Left renal pelvis (tissue), 4 donors: ENCODE data around the gene MAGEB17. TPM values are rescaled to one million over a fixed set of nuclear protein-coding genes. Genes with fewer than 3 reads are reported as not detected.
"Not testable (repeated sequence)": the region's sequence is repeated elsewhere in the genome, so short reads cannot be mapped to it uniquely, and the experiment has no call there.

Source experiments
- DNase-seq, 4 donors: peaks; one replicate each; pipeline ENCODE4 v3.0.0-alpha.2; 2013; ENCODE audit warnings: low read depth in 4 of 4, low spot score in 3 of 4
- polyA plus RNA-seq, 4 donors: library from polyadenylated mRNA; unstranded; fragments of 120-200 nt; gene quantifications; one replicate each; pipeline ENCODE4 v1.2.1, GENCODE V29; 2013; ENCODE audit not compliant: insufficient read length in 4 of 4

Gene MAGEB17, protein sequence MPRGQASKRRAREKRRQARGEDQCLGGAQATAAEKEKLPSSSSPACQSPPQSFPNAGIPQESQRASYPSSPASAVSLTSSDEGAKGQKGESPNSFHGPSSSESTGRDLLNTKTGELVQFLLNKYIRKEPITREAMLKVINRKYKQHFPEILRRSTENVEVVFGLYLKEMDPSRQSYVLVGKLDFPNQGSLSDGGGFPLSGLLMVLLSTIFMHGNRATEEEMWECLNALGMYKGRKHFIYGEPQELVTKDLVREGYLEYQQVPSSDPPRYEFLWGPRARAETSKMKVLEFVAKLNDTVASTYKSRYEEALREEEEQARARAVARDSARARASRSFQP
- polyA plus RNA-seq, result under 1 TPM in 2 of 4 donors, not detected in 2; 0.11 to 0.13 TPM

DNA sequence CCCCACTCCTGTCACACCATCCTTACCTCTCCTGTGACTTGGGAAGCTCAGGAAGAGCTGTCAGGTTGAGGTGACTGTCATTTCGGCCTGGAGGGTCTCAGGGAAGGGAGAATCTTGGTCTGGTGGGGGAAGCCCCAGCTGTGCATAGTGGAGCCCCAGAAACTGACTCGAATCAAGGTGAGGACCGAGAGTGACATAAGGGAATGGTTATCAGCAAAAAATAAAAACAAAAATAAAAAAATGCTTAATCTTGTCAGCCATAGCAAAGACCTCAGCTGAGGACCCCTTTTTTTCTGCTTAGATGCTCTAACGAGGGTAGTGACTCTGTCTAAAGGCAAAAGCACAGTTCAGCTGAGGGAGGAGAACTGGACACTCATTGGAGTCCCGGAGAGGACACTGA lies at the start of gene MAGEB17:
Gene MAGEB17, plus strand, starts transcription at position 301 of the 400 bp plus-strand sequence. CDS start 2,902 bp downstream, outside the sequence.
- no peak for DNase-seq

DNA sequence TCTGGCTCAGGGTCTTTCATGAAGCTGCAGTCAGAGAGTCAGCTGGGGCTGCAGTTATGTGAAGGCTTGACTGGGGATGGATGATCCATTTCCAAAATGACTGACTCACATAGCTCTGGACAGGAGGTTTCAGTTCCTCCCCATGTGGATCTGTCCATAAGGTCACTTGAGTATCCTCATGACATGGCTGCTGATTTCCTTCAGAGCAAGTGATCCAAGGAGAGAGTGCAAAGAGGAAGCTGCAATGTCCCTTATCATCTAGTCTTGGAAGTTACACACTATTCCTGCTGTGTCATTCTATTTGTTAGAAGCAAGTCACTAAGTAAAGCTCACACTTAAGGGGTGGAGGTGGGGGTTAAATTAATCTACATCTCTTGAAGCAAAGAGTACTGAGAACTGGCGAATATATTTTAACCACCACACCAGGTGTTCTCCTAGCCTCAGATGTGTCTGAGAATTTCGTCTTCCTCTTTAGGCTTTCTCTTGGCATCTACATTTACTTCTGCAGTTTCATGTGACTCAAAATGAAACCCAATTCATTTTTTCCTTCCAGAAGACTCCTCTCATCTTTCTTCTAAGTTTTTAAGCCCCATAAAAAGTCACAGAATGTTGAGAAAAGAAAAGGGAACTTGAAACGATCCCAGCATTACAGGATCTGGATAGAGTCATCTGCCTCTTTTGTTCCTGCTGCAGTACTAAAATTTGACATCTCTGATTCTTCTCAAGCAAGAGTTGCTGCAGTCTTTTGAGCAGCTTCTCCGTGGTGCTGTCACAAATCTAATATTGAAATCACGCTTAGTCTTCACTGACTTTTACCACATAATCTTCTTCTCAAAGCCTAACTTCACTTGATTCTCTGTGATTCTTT lies 47.7 kb upstream of the MAGEB17 start:
- no peak for DNase-seq

DNA sequence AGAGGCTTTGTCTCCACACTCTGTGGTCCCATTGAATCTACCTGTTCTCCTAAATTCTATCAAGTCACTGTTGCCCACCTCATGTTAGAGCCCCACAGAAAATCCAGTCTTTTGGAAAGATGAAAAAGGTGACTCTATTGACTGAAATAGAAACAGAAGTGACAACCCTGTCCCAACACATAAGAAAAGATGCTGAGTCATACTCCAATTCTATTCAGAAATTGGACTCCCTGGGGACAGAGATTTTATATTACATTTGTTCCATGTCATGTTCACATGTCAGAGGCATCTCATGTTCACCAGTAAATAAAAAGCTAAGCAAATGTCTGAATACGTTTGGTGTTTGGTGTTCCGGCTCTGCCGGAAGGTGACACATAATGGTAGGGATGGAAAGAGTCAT lies 46.9 kb upstream of the MAGEB17 start:
- DNase-seq, result no peak

DNA sequence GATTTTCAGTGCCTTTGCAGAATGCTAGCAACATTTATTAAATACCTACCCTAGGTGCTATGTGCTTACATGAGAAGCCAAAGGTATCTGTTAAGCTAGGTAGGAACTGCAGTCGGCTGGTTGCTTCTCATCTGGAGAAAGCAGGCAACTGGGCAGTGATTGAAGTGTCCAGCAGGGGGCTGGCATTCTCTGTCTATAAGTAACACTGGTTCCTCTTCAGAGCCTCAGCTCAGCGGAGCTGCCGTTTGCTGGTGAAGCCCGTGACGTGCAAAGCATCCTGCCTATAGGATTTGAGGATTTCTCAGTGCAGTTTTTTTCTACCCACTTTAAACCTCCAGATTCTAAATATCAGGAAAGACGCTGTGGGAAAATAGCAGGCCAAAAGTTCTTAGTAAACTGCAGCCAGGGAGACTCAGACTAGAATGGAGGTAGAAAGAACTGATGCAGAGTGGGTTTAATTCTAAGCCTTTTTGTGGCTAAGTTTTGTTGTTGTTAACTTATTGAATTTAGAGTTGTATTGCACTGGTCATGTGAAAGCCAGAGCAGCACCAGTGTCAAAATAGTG lies 44.0 kb upstream of the MAGEB17 start, which contains the start of gene GRPR:
Gene GRPR, plus strand, starts transcription at position 344 of the 565 bp plus-strand sequence. CDS start 389 bp downstream, outside the sequence.
- peak; percentile 27 to 48 (median 38) for DNase-seq

DNA sequence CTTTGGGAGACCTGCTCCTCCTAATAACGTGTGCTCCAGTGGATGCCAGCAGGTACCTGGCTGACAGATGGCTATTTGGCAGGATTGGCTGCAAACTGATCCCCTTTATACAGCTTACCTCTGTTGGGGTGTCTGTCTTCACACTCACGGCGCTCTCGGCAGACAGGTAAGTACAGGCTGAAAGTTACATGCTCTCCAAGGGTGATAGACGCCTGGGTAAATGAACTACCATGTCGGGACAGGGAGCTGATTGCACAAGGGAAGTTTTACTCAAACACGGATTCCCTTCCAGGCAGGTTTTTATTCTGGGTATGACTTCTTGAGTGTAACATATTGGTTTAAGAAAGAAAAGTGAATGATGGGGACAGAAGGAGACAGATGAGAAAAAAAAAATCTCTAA lies 43.1 kb upstream of the MAGEB17 start:
- no peak for DNase-seq

DNA sequence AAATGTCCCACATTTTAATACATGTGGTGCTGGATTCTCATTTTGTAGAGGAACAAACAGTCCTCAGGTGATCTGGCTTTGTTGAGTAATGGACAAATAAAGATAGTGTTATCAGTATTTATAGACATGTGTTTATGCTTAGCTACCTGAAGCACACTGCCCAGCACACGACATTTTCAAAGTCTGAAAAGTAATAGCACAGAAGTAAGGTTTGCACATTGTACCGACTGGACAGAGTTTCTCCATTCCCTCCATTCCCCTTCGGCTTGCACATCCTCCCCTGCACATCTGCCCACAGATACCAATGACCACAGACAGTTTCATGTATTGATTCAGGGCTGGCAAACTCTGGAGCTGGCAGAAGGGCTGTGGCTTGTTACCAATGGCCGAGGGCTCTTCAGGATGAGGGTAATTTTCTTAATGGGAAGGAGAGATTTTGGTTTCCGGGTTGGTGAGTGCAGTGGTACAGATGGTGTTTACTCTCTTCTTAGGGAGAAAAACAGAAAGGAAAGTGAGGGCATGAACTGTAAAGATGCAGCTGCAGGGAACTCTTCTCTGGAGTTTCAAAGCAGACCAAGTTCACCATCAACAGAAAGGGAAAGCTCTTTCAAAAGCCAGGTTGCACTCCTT lies 41.6 kb upstream of the MAGEB17 start:
- DNase-seq, result no peak

DNA sequence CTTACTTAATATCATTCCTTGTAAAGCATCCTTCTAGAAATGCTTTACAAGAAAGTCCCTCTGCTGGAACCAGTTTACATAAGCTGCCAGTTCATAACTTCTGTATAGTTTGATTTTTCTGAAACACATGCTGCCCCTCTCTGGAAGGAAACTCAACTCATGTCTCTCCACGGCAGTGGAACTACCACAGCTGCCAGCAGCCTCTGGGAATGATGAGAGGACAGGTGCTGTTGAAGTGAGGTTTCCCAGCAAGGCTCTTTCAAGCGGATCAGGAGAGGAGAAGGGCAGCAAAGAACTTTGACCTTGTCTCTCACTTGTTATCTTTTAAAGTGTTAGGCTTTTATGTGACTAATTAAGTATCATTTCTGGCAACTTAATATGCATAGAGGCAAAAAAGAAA lies 36.6 kb upstream of the MAGEB17 start:
- DNase-seq, result no peak

DNA sequence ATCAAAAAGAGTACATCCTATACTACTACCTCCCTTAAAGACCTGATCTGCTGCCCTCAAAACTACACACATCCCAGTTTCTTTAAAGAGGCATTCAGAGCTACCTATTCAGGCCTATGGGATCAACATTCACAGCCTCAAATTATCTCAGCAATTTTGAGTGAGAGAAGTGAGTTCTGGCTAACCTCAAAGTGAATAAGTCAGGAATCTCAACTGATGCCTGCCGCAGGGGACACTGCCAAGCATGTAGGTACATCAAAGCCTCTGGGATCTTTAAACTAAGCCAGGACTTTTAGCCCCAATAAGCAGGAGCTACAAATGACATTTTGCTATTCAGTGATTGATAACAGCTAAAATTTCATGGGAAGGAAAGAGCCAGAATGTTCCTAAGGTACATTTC lies 32.3 kb upstream of the MAGEB17 start:
- no peak for DNase-seq

DNA sequence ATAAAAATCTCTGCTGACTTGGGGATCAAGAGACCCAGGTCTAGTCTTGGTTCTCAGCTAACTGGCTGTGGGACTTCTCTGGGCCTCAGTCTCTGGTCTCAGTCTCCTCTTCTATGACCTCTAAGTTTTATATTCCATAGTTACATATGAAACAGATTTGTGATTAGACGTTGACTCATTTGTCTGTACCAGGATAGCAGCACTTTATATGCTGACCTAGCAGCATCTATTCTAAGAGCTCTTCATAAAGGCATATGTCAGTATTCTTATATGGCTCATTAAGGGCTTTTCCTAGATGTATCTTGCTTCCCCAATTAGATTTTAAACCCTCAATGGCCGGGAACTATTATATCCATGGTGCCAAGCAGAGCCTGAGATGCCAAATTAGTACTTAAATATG lies 31.2 kb upstream of the MAGEB17 start:
- no peak for DNase-seq

DNA sequence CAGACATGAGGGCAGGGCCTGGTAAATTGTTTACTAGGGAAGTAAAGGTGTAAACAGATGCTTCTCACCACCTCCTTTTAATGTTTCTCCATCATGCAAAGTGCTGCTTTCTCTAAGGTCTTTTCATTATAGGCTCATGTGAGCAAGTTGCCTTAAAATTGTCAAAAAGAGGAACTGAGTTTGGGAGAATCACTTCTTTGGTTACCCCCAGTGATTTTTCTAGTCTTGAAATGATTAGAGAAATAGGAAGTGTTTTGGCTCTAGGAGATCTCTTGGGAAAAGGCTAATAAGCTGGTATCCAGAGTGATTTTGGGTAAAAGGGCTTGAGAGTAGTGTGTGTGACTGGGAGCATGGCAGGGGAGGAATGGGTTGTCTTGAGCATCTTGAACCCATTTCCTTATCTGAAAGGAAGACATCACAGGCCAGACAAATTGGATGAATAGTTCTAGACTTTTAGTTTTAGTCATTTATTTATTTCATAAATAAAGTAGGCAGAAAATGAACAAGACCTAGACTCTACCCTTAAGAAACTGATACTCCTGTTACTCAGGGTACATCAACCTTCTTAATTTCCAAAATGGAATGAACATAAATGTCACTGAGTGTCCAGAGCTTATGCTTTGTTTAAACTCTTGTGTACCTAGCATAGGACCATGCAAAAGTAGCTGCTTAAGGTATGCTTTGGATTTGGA lies 29.7 kb upstream of the MAGEB17 start:
- no peak for DNase-seq

DNA sequence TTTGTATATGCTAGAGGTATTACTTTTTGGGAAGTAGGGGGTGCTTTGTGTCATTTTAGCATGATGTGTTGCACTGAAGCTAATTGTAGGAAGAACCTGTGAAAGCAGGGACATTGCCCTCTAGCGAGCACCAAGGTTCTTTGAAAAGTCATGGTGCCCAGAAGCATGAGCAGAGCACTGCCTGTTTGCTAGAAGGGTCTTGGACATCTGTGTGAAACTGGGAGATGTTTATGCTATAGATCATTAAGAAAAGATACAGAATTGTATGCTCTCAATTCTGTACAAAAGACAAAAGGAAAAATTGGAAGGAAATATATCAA lies 29.2 kb upstream of the MAGEB17 start:
- no peak for DNase-seq

DNA sequence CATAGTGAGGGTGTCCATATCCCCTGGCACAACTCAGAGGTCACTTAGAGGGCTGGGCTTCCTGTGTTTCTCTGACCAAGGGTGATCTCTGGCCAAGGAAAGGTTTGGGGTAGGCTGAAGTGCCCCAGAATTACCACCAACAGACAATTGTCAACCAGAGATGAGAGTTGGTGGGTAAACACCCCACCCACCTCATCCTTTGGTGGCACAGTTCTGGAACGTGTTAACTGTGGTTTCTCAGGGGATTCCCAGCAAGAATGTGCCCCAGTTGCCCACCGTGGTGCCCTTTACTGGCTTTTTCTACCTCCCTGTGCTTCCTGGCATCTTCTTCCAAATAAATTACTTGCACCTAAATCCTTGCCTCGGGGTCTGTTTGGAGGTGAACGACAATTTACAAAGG lies 26.8 kb upstream of the MAGEB17 start:
- DNase-seq, result no peak

DNA sequence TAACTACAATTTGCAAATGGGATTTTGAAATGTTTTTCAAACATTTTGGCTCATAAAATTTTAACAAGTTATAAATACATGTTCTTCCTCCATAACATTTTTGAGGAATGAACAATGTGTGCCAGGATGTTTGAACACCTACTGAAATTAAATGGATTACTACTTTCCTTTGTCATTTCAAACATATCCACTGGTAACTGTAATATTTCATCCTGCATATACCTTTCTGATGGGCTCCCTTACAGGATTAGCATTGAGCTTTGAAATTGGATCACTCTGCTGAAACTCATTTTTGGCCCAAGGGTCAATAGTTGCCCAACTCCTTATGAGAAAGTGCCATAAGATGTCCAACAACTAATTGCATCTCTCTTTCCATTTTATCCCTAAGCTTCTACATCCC lies 26.3 kb upstream of the MAGEB17 start:
- no peak for DNase-seq

DNA sequence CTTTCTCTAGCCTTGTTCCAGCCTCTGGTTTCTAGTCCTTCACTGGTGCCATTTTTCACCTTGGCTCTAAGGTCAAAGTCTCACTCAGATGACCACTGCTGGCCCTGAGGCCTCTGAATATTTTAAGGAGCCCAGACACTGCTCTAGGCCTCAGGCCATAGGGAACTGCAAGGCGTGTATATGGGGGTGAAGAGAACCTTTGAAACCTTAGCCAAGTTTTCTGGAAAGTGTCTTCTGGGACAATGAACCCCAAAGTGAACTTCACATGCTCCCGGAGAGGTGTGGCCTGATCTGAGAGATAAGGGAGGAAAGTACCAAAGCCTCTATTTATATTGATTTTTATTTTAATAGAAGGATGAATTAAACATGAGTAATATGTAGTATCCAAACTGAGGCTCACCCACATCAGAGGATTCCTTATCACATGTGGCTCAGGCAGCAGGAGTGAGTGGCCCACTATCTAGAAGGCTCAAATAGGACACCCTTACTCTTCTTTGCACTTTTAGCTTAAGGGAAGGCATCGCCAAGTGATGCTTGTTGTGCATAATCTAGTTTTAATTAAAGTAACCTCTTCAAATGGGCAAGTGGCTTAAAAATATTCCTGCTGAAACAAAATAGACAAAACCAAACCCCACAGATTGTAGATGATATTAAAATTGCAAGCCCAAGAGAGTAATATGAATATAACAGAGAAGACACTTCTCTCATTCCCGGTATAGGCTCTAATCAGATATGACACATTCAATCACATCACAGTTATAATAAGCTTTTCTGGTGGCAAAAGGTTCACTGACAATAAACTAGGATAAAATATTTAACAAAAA lies 25.6 kb upstream of the MAGEB17 start:
- no peak for DNase-seq

DNA sequence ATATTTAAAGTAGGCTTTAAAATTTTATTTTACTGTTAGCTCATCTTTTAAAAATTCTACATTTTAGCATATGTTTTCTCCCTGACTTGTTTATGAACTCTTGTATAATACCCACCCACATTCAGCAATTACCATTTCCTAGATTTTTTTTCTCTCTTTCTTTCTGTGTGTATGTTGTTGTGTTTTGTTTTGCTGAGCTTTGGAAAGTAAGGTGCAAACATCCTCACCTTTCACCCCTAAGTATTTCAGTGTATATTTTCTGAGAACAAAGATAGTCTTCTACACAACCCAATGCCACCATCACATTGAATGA lies 25.1 kb upstream of the MAGEB17 start:
- no peak for DNase-seq

DNA sequence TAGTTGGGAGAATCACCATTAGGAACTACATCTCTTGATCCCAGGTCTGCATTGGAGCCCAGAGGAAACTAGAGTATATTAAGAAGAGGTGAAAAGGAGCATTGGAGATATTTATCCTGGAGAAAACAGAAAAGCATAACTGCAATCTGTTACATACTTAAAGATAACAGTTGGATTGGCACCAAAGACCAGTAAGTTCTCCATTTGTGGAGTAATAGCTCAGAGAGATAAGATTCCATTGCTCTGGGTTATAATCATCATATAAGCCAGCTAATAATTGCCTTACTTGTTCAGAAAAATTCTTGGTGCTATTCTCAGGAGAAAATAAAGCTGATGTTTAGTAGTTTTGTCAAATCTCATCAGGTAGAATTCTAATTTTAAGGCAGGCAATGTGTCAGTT lies 23.3 kb upstream of the MAGEB17 start:
- DNase-seq, result no peak

DNA sequence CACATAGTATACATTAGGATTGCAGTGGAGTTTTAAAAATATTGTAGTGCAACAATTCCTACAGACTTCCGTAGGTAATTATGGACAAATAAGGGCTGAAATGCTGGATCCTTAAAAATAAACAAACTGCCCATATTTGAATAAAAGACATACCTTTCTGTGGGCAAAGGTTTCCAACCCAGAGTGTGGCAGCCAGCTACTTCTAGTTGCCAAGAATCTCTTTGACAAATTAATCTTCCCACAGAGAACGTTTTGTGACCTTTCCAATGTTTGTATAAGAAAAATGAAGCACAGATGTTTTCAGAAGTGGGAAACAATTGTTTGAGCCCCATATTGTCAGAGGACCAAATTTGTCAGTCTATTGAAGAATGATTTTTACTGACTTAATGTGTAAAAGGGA lies 22.9 kb upstream of the MAGEB17 start:
- DNase-seq, result no peak

DNA sequence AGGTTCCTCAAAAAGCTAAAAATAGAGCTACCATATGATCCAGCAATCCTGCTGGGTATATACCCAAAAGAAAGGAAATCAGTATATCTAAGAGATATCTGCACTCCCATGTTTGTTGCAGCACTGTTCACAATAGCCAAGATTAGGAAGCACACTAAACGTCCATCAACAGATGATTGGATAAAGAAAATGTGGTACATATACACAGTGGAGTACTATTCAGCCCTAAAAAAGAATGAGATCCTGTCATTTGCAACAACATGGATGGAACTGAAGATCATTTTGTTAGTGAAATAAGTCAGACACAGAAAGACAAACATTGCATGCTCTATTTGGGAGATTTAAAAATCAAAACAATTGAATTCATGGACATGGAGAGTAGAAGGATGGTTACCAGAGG lies 22.2 kb upstream of the MAGEB17 start:
- not testable (repeated sequence) for DNase-seq

DNA sequence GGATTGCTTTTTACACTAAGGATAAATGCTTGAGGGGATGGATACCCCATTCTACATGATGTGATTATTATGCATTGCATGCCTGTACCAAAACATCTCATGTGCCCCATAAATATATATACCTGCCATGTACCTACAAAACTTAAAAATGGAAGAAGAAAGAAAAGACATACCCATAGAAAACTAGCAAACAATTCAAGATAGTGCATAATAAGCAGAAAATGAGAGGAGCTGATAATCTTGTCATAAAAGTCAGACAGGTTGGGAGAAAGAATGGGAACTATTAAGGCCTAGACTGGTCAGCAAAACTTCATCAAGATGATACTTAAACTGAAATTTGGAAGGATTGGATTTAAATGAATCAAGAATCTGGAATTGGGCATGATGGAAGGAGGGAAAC lies 21.6 kb upstream of the MAGEB17 start:
- no peak for DNase-seq

DNA sequence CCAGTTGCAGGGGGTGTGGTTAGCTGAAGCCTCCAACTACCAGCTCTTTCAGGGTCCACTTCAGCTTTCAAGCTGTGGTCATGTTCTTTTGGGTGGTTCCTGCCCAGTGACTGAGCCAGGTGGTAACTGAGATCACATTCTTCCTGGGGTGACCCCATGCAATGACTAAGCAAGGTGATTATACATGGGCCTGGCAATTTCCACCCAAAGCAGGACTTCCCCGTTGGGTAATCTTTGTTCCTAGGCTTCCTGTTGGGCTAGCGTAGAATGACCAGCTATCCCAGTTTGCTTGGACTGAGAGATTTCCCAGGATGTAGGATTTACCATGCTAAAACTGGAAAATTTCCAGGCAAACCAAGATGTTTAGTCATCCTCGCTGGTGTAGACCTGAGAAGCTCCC lies 18.4 kb upstream of the MAGEB17 start:
- DNase-seq, result no peak
